Measurements from ENCODE around the gene HSPBP1. TPM values are rescaled to one million over a fixed set of nuclear protein-coding genes. Genes with fewer than 3 reads are reported as not detected.

The HSPBP1 gene
- total and polyA plus RNA-seq, 4 donors, result 19.3 to 62.2 (median 51.7) TPM

- WGBS, 2 donors, result 81 to 82% methylated on average over 26 of the region's 26 CpGs
Observed at GRCh38 chr19:55224038-55224665, 55.8 kb downstream of the HSPBP1 start.

GRCh38 chr19:55223291-55224037, 56.4 kb downstream of the HSPBP1 start:
- no peaks in the 10 kb centered on the region for H3K27me3 ChIP-seq (ENCODE audit: control insufficient read depth in 3 of 3, insufficient read depth in 3 of 3, low read length in 2 of 3)
- no peak for TF ChIP-seq CTCF (IDR thresholded peaks at IDR 0.05; ENCODE audit: control extremely low read depth, extremely low read depth)
- no peak overlapping the region for H3K27ac ChIP-seq (ENCODE audit: low read depth in 1 of 2, low read length in 1 of 2)
- H3K9ac ChIP-seq (ENCODE audit: insufficient read depth in 1 of 2, low read length in 2 of 2), result no peak overlapping the region
- H3K4me3 ChIP-seq, result no peak overlapping the region
- peaks cover 0 to 3% (median 0%) of the 10 kb centered on the region in 4 donors for H3K9me3 ChIP-seq (ENCODE audit: control insufficient read depth in 4 of 4, insufficient read depth in 3 of 4, low read length in 3 of 4)
- no peak for DNase-seq
- peaks cover 0 to 25% (median 0%) of the 10 kb centered on the region in 4 donors for H3K36me3 ChIP-seq (ENCODE audit: control insufficient read depth in 4 of 4, insufficient read depth in 4 of 4, low read length in 4 of 4)
- ATAC-seq (ENCODE audit: insufficient read depth, low FRiP score), result no peak
- no peaks in the 10 kb centered on the region for H3K4me1 ChIP-seq (ENCODE audit: control insufficient read depth in 5 of 5, insufficient read depth in 5 of 5, low read length in 5 of 5)
- 89 to 91% methylated on average over 17 of the region's 17 CpGs for WGBS, 2 donors

More at GRCh38 chr19:55224038-55224665, 55.8 kb downstream of the HSPBP1 start:
- Histone ChIP-seq H3K36me3 (ENCODE audit: control insufficient read depth in 4 of 4, insufficient read depth in 4 of 4, low read length in 4 of 4) (peaks cover 0 to 32% (median 0%) of the 10 kb centered on the region in 4 donors), H3K4me1 (ENCODE audit: control insufficient read depth in 5 of 5, insufficient read depth in 5 of 5, low read length in 5 of 5) (no peaks in the 10 kb centered on the region), H3K27ac (ENCODE audit: low read depth in 1 of 2, low read length in 1 of 2) (no peak overlapping the region), H3K9me3 (ENCODE audit: control insufficient read depth in 4 of 4, insufficient read depth in 3 of 4, low read length in 3 of 4) (peaks cover 0 to 3% (median 0%) of the 10 kb centered on the region in 4 donors), H3K4me3 (no peak overlapping the region), H3K9ac (ENCODE audit: insufficient read depth in 1 of 2, low read length in 2 of 2) (no peak overlapping the region), H3K27me3 (ENCODE audit: control insufficient read depth in 3 of 3, insufficient read depth in 3 of 3, low read length in 2 of 3) (no peaks in the 10 kb centered on the region)
- DNase-seq (no peak), ATAC-seq (ENCODE audit: insufficient read depth, low FRiP score) (no peak)
- no peak for TF ChIP-seq CTCF (IDR thresholded peaks at IDR 0.05; ENCODE audit: control extremely low read depth, extremely low read depth)

GRCh38 chr19:55220525-55220924, 59.4 kb downstream of the HSPBP1 start:
- H3K4me1 ChIP-seq (ENCODE audit: control insufficient read depth in 5 of 5, insufficient read depth in 5 of 5, low read length in 5 of 5), result peaks cover 0 to 11% (median 4%) of the 10 kb centered on the region in 5 donors
- peaks cover 0 to 4% (median 0%) of the 10 kb centered on the region in 4 donors for H3K36me3 ChIP-seq (ENCODE audit: control insufficient read depth in 4 of 4, insufficient read depth in 4 of 4, low read length in 4 of 4)
- no peak overlapping the region for H3K27ac ChIP-seq (ENCODE audit: low read depth in 1 of 2, low read length in 1 of 2)
- TF ChIP-seq CTCF (IDR thresholded peaks at IDR 0.05; ENCODE audit: control extremely low read depth, extremely low read depth), result no peak
- H3K9me3 ChIP-seq (ENCODE audit: control insufficient read depth in 4 of 4, insufficient read depth in 3 of 4, low read length in 3 of 4), result peaks cover 0 to 3% (median 0%) of the 10 kb centered on the region in 4 donors
- DNase-seq (no peak), ATAC-seq (ENCODE audit: insufficient read depth, low FRiP score) (no peak)
- 78 to 82% methylated on average over 9 of the region's 9 CpGs for WGBS, 2 donors
- H3K27me3 ChIP-seq (ENCODE audit: control insufficient read depth in 3 of 3, insufficient read depth in 3 of 3, low read length in 2 of 3), result no peaks in the 10 kb centered on the region
- no peak overlapping the region for H3K9ac ChIP-seq (ENCODE audit: insufficient read depth in 1 of 2, low read length in 2 of 2)
- H3K4me3 ChIP-seq, result no peak overlapping the region
